IPS-NIHi7 (cell line): ENCODE measurements around the gene SDSL.

Experiments
- DNase-seq: peaks from one replicate; pipeline ENCODE4 v3.0.0; 2012; ENCODE audit warnings: mixed read lengths; ENCODE audit errors: extremely low spot score

Gene SDSL, protein sequence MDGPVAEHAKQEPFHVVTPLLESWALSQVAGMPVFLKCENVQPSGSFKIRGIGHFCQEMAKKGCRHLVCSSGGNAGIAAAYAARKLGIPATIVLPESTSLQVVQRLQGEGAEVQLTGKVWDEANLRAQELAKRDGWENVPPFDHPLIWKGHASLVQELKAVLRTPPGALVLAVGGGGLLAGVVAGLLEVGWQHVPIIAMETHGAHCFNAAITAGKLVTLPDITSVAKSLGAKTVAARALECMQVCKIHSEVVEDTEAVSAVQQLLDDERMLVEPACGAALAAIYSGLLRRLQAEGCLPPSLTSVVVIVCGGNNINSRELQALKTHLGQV

DNA sequence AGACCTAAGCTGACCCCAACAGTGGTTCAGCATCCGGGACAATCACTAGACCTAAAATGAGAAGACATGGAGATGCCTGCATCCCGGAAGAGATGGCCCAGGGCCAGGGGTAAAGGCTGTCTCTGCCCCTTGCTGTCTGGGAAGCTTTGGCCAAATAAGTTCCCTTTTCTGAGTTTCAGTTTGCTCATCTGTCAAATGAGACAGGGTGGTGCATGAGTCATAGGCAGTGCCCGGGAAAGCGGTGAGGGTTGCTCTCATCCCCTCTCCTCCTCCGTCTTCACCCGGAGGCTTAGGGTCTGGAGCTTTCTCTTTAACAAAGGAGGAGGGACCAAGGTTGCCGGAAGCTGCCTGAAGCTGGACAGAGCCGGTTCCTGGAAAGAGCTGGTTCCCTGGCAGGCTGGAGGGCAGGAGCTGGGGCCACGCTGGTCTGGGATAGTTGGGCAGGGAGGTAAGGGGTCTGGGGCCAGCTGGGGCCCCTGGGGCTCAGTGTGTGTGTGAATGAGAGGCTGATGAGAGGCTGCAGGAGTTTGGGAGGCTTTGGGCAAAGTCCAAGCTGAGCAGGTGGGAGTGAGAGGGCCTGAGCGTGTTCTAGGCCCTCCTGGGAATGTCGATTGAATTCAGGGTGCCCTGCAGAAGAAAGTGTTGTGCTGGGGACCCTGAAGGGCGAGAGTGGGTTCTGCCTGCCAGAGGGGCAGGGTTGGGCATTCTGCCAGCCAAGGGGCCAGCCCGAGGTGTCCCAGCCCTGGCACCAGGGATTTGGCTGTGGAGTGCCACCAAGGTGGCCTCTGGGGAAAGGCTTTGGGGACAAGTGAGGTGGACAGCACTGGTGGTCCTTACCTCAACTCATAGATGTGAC, at the start of gene SDSL:
SDSL (plus strand) TSS at position 351 of the 856 bp plus-strand sequence. CDS start 5,603 bp downstream, outside the sequence.
- DNase-seq = peak; percentile 68

DNA sequence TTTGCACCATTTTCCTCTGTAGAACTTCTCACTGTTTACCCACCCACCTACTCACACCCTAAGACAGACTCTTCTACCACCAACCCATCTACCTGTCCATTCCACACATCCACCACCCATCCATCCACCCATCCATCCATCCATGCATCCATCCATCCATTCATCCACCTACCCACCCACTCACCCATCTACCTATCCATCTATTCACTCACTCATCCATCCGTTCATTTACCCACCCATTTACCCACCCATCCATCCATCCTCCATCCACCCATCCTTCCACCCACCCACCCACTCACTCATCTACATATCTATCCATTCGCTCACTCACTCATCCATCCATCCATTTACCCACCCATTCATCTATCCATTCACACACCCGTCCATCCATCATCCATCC, 48.7 kb upstream of the SDSL start:
- no peak for DNase-seq

DNA sequence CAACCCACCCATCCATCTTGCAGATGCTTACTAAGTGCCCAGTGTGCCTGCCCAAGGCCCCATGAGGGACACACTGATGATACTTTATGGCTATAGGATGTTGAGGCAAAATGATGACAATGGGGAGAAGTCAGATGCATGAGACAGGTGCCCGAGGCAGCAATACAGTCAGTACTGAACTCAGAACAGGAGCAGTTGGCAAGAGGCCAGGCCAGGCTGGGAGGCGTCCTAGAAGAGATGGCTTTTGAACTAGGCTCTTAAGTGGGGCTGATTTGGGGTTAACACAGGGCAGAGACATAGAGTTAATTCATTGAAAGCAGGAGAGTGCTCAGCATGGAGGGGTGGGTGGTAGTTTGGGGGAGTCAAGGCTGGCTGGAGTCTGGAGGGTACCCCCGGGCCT, 48.2 kb upstream of the SDSL start:
- no peak for DNase-seq

DNA sequence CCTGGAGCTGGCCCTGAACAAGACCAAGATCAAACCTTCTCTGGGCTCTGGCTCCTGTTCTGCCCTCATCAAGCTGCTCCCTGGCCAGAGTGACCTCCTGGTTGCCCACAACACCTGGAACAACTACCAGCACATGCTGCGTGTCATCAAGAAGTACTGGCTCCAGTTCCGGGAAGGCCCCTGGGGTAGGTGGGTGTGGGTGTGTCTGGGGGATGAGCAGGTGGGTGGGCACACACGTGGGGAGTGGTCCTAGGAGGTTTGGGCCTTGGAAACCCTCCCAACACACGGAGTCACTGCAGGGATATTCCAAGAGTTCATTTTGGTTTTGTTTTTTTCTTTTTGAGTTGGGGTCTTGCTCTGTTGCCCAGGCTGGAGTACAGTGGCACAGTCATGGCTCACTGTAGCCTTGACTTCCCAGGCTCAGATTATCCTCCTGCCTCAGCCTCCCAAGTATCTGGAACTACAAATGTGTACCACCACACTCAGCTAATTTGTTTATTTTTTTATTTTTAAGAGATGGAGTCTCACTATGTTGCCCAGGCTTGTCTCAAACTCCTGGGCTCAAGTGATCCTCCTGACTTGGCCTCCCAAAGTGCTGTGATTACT, 47.3 kb upstream of the SDSL start:
- DNase-seq = no peak

DNA sequence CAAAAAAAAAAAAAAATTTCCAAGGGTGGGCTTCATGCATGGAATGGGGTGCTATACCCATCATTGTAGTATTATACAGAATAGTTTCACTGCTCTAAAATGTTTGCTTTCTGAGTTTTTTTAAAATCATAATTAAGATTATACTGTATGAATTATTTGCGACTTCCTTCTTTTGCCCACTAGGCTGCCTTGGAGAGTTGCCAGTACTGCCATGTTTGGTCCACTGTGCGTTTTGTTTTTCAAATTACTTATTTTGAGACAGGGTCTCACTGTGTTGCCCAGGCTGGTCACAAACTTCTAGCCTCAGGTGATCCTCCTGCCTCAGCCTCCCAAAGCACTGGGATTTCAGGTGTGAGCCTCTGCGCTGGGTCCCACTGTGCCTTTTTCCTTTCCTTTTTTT, 43.9 kb upstream of the SDSL start:
- no peak for DNase-seq

DNA sequence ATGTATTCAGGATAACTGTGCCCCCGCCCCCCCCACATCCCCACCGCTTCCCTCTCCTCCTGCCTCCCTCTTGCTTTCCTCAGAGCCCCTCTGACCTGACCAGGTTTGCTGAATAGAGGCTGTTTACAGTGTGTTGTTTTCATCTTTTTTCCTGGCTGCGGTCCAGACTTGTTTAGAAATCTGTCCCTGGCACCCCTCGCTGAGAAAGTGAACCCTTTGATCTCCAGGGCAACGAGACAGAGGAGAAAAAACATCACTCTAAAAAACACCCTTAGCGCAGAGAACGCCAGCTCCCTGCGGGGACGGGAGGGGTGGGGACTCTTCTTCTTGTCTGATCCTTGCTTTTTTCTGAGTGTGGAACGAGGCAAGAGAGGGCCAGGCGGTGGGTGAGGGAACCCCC, 41.0 kb upstream of the SDSL start:
- no peak for DNase-seq

DNA sequence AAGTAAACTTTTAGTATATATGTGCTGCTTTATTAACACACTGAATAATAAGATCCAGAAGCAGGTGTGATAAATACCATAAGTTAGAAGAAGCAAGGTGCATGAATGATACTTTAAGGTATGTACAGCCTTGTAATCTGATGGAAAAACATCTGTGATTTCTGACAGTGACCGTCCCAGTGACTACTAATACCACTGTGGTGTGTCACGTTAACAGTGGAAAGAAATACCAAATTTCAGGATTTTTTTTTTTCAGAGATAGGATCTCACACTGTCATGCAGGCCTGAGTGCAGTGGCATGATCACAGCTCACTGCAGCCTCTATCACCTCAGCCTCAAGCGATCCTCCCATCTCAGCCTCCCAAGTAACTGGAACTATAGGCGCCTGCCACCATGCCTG, 40.0 kb upstream of the SDSL start:
- no peak for DNase-seq

DNA sequence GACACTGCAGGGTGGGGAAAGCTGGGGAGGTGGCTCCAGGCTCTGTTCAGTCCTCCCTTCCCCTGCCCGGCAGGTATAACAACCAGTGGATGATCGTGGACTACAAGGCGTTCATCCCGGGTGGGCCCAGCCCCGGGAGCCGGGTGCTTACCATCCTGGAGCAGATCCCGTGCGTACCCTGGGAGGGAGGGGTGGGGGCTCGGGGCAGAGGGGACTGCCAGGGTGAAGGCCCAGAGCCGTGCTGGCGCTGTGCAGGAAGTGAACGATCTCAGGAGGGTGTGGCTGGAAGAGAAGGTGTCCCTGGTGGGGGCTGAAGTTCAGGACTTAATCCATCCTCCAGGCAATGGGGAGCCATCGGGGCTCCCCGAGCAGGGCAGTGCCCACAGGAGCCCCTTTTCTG, 37.4 kb upstream of the SDSL start:
- DNase-seq = no peak

DNA sequence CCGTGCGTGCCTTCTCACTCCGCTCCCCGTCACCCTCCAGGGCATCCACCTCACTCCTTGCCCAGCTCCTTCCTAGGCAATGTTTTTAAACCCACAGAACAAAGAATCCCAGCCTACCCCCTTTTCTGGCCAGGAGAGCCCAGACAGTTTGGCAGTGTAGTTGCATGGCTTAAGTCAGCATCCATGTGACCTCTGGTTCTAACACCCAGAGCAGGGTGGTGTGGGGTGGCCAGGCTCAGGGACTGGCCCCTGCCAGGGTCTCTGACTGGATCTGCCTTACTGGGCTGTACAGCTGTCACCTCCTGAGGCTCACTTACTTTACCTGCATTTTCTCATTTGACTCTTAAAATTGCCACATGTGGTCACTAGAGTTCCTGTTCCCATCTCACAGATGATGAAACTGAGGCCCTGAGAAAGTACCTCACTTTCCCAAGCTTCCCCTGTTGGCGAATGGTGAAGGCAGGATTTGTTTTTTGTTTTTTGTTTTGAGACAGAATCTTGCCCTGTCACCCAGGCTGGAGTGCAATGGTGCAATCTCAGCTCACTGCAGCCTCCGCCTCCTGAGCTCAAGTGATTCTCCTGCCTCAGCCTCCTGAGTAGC, 36.8 kb upstream of the SDSL start:
- no peak for DNase-seq

DNA sequence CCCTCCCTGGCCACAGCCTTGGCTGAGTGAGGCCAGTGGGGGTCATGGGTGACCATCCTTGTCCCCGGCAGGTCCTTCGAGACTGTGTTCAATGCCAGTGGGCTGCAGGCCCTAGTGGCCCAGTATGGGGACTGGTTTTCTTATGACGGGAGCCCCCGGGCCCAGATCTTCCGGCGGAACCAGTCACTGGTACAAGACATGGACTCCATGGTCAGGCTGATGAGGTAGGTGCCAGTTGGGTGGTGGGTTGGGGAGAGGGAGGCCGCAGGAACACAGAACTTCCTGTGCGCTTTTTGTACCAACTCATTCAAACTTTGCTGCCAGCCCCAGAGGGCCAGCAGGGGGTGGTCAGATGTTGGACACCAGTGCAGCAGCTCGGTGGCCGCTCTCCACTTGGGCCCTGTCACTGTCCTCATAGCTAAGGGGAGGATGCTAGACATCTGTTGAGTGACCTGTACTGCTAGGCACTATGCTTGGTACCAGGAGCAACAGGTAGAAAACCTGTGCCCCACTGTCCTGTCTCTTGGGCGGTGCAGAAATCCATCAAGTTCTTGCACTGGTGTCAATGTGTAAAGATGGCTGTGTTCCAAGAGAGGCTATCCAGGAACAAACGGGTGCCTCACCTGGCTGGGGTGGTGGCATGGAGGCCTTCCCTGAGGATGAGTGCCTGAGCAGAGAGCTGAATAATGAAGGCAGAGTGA, 35.2 kb upstream of the SDSL start:
- no peak for DNase-seq

DNA sequence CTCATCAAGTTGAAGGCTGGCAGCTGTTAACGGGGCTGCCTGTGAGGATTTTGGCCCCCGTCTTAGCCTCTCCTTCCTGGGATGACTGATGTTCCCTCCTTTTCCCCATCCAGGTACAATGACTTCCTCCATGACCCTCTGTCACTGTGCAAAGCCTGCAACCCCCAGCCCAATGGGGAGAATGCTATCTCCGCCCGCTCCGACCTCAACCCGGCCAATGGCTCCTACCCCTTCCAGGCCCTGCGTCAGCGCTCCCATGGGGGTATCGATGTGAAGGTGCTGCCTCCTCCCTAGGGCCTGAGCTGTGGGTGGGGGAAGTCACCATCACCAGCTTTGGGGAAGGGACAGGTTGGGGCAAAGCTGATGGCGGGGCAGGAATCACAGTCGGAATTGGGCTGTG, 34.5 kb upstream of the SDSL start:
- no peak for DNase-seq

DNA sequence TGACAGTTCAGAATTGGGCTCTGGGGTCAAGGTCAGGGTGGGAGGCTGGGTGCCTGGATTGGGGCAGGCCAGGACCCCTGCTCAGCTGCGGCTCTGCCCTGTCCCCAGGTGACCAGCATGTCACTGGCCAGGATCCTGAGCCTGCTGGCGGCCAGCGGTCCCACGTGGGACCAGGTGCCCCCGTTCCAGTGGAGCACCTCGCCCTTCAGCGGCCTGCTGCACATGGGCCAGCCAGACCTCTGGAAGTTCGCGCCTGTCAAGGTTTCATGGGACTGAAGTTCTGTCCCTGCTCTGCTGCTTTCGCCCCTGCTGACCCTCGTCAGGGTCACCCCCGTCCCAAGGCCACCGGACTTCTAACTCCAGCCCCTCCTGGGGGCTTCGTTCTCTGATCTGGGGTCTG, 33.8 kb upstream of the SDSL start:
- DNase-seq = no peak

DNA sequence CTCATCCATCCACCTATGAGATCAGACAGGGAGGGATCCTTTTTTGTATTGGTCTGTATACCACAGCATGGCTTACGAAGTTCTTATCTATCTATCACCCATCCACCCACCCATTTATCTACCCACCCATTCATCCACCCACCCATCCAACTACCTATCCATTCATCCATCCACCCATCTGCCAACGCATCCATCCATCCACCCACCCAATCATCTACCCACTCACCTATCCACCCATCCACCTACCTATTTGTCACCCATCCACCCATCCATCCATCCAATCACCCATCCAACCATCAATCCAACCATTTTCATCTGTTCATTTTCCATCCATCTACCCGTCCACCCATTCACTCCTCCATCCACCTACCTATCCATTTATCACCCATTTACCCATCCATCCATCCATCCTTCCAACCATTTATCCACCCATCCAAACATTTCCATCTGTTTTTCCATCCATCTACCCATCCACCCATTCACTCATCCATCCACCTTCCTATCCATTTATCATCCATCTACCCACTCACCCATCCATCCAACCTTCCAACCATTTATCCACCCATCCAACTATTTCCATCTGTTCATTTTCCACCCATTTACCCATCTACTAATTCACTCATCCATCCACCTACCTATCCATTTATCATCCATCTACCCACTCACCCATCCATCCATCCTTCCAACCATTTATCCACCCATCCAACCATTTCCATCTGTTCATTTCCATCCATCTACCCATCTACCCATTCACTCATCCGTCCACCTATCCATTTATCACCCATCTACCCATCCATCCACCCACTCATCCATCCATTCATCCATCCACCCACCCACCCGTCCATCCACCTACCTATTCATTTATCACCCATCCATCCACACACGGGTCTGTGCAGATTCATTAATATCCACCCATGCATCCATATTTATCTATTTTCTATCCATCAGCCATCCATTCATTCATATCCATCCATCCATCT, 31.8 kb upstream of the SDSL start:
- no peak for DNase-seq

DNA sequence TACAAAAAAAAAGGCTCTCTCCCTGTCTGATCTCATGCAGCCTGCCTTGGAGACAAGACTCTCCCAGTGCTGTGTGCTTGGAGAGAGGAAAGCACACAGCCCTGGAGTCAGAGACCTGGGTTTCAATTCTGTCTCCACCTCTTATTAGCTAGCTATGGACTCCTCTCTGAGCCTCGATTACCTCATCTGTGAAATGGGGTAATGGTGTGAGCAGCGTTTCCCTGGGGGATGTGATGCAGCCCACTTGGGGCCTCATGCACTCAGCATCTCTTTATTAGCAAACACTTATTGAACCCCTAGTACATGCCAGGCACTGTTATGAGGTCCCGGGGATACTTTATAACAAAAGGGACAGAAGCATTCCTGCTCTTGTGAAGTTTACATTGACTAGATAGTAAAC, 31.0 kb upstream of the SDSL start:
- no peak for DNase-seq

DNA sequence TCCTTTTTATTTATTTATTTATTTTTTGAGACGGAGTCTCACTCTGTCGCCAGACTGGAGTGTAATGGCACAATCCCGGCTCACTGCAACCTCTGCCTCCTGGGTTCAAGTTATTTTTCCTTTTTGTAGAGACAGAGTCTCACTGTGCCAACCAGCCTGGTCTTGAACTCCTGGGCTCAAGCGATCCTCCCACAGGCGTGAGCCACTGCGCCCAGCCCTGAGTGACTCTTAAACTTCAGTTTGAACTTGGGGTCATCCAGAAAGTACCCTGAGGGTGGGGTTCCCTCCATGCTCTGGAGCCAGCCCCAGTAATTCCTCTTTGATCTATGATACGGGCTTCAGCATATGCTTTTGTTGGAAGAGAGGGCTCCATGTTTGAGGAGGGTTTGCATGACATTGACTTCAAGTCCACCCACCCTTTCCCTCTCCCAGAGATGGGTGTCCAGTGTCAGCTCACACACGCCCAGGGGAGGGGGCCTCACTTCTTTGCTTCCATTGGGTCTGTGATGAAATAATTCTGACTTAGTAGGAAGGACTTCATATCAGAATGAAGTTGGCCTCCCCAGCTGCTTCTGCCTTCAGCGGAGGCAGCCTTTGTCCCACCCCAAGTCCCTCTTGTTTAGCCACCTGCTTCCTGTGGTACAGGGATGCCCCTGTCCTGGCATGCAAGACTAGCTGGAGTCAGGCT, 30.4 kb upstream of the SDSL start:
- DNase-seq = no peak

DNA sequence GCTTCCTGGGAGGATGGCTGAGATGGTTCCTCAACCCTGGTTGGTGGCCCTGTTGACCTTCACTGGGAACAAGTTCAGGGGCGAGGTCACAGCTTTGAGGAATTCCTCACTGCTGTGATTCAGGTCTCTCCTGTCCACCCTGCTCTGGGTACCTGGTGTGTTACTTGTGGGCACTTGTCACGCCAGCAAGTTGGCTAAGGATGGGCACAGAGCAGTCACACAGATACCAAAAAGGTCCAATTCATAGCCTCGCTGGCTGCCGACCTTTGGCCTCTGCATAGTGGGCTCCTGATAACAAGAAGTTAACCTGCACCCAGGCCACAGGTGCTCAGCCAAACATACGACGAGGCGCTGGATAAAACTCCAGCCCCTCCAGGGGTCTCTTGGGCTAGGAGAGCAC, 29.7 kb upstream of the SDSL start:
- no peak for DNase-seq

DNA sequence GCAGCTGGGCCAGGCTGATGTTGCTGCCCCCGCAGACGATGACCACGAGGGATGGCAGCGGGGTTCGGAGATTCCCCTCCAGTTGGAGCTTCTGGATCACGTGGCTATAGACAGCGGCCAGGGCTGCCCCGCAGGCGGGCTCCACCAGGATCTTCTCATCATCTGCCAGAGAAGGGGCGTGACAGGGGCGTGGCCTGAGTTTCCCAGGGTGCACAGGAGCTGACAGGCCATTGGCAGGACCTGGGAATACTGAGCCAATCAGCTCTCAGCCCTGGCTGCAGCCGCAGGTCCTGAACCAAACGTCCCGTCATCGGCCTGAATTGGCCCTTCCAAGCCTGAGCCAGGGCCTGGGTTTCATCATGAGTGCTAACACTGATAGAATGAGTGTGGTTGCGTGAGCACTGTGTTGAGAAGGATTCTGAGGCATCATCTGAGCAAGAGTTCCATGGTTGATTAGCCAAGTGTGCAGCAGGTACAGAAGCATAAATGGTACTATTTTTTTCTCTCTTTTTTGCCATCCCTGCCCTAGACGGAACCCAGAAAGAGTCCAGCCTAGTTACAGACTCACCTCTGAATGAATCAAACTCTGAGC, 29.1 kb upstream of the SDSL start:
- peak; percentile 99 for DNase-seq

DNA sequence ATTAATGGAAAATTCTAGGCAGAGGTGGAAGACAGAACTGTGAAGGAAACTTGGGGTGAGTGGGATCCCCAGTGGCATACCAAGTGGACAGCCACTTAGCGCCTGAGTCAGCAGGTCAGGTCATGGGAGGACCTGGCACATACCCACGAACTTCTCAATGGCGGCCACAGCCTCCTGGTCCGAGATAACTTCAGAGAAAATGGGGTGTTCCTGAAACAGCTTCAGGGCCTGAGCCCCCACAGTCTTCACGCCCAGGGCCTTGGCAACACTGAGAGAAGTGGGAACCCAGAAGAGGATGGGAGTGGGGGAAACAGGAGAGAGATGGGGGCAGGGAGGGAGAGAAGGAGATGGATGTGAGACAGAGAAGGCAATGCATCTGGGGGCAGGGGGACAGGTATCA, 28.4 kb upstream of the SDSL start:
- DNase-seq = no peak

DNA sequence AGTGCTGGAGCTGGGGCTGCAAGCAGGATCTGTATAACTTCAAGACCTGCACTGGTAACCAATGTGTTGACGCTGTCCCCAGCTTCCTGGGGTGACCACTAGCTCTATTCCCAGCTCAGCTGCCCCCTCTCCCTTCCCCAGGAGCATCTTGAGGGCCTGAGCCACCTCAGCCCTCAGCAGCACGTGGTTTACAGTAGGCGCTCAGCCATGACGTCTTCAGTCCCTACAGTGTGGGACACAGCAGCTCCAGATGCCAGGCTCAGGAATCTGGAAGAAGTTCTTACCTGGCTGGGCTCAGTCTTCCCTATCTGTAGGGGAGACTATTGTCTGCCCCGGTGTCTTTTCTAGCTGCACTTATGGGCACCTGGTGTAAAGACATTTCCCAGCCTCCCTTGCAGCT, 27.1 kb upstream of the SDSL start:
- DNase-seq = no peak

DNA sequence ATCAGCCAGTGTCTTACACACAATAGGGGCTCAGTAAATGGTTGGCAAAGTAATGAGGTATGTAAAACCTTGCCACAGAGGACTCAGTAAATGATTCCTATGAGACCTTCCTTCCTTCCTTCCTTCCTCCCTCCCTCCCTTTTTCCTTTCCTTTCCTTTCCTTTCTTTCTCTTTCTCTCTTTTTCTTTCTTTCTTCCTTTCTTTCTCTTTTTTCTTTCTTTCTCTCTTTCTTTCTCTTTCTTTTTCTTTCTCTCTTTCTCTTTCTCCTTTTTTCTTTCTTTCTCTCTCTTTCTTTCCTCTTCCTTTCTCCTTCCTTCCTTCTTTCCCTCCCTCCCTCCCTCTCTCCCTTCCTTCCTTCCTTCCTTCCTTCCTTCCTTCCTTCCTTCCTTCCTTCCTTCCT, 26.0 kb upstream of the SDSL start:
- DNase-seq = no peak
